H9 (cell line): ENCODE measurements around the gene NMRK1. TPM values are rescaled to one million over a fixed set of nuclear protein-coding genes. Genes with fewer than 3 reads are reported as not detected.

Experiments used
- DNase-seq: peaks from one replicate; pipeline ENCODE4 v3.0.0-alpha.2; 2017
- H2AFZ ChIP-seq: one replicate; pipeline ENCODE4 v1.6.1; 2013; ENCODE audit warnings: mild to moderate bottlenecking, low read length, control low read depth, moderate library complexity
- H2AK5ac ChIP-seq: 2 replicates; pipeline ENCODE4 v1.6.1; 2013; ENCODE audit warnings: low read length, control low read depth, mixed read lengths; ENCODE audit not compliant: insufficient read length
- H2BK120ac ChIP-seq: one replicate; pipeline ENCODE4 v1.6.1; 2013; ENCODE audit warnings: low read depth, mild to moderate bottlenecking, low read length, control low read depth, inconsistent platforms; ENCODE audit not compliant: poor library complexity, severe bottlenecking
- H2BK12ac ChIP-seq: 2 replicates; pipeline ENCODE4 v1.6.1; 2013; ENCODE audit warnings: low read length, control low read depth, mixed read lengths, low read depth; ENCODE audit not compliant: insufficient read length
- H2BK15ac ChIP-seq: 2 replicates; pipeline ENCODE4 v1.6.1; 2013; ENCODE audit warnings: low read depth, low read length, control low read depth
- H2BK20ac ChIP-seq: one replicate; pipeline ENCODE4 v1.6.1; 2013; ENCODE audit warnings: low read depth, mild to moderate bottlenecking, low read length, control low read depth, inconsistent platforms; ENCODE audit not compliant: poor library complexity, severe bottlenecking
- H2BK5ac ChIP-seq: 2 replicates; pipeline ENCODE4 v1.6.1; 2013; ENCODE audit warnings: low read length, control low read depth, mixed read lengths; ENCODE audit not compliant: insufficient read length
- H3K14ac ChIP-seq: 2 replicates; pipeline ENCODE4 v1.6.1; 2013; ENCODE audit warnings: low read length, control low read depth; ENCODE audit not compliant: insufficient read depth
- H3K18ac ChIP-seq: 2 replicates; pipeline ENCODE4 v1.6.1; 2013; ENCODE audit warnings: low read depth, mild to moderate bottlenecking, mixed read lengths, low read length, control low read depth; ENCODE audit not compliant: insufficient read length
- H3K23ac ChIP-seq: 2 replicates; pipeline ENCODE4 v1.6.1; 2013; ENCODE audit warnings: low read length, control low read depth, mixed read lengths, low read depth; ENCODE audit not compliant: insufficient read length
- H3K23me2 ChIP-seq: 2 replicates; pipeline ENCODE4 v1.6.1; 2013; ENCODE audit warnings: low read depth, mild to moderate bottlenecking, mixed read lengths, low read length, control low read depth; ENCODE audit not compliant: insufficient read length, poor library complexity, severe bottlenecking
- H3K27ac ChIP-seq: 2 replicates; pipeline ENCODE4 v1.5.1; 2013; ENCODE audit warnings: low read length, control low read depth, mixed read lengths, low read depth; ENCODE audit not compliant: insufficient read length
- H3K27me3 ChIP-seq: 2 replicates; pipeline ENCODE4 v1.6.1; 2013; ENCODE audit warnings: low read length, control low read depth, inconsistent platforms; ENCODE audit not compliant: insufficient read depth
- H3K4ac ChIP-seq: 2 replicates; pipeline ENCODE4 v1.6.1; 2013; ENCODE audit warnings: low read depth, mild to moderate bottlenecking, control low read depth, inconsistent platforms, low read length, moderate library complexity
- H3K4me1 ChIP-seq: 2 replicates; pipeline ENCODE4 v1.6.1; 2013; ENCODE audit warnings: low read length, control low read depth, inconsistent platforms; ENCODE audit not compliant: insufficient read depth
- H3K4me2 ChIP-seq: 2 replicates; pipeline ENCODE4 v1.6.1; 2013; ENCODE audit warnings: low read length, control low read depth, mixed read lengths; ENCODE audit not compliant: insufficient read length, insufficient read depth
- H3K56ac ChIP-seq: 2 replicates; pipeline ENCODE4 v1.6.1; 2013; ENCODE audit warnings: low read depth, mild to moderate bottlenecking, mixed read lengths, low read length, control low read depth; ENCODE audit not compliant: insufficient read length
- H3K79me1 ChIP-seq: 2 replicates; pipeline ENCODE4 v1.6.1; 2013; ENCODE audit warnings: low read depth, mild to moderate bottlenecking, moderate library complexity, low read length, control low read depth, inconsistent platforms; ENCODE audit not compliant: insufficient read depth, poor library complexity, severe bottlenecking
- H3K79me2 ChIP-seq: 2 replicates; pipeline ENCODE4 v1.6.1; 2013; ENCODE audit warnings: low read length, control low read depth, inconsistent platforms; ENCODE audit not compliant: insufficient read depth
- H3K9ac ChIP-seq: 2 replicates; pipeline ENCODE4 v1.6.1; 2013; ENCODE audit warnings: low read length, control low read depth, mixed read lengths; ENCODE audit not compliant: insufficient read length; ENCODE audit errors: extremely low read depth
- H3K9me3 ChIP-seq: one replicate; pipeline ENCODE4 v1.6.1; 2013; ENCODE audit warnings: low read depth, low read length, inconsistent platforms; ENCODE audit not compliant: control insufficient read depth
- H3T11ph ChIP-seq: one replicate; pipeline ENCODE4 v1.6.1; 2013; ENCODE audit warnings: mild to moderate bottlenecking, low read length, control low read depth, inconsistent platforms
- H4K20me1 ChIP-seq: one replicate; pipeline ENCODE4 v1.6.1; 2013; ENCODE audit not compliant: control insufficient read depth, insufficient read length, insufficient read depth
- H4K5ac ChIP-seq: 2 replicates; pipeline ENCODE4 v1.6.1; 2013; ENCODE audit warnings: low read depth, mild to moderate bottlenecking, mixed read lengths, low read length, control low read depth; ENCODE audit not compliant: insufficient read length
- H4K8ac ChIP-seq: replicated peaks from 2 replicates; pipeline ENCODE4 v1.6.1; 2013; ENCODE audit warnings: low read length, control low read depth, mixed read lengths, low read depth; ENCODE audit not compliant: insufficient read length
- H4K91ac ChIP-seq: 2 replicates; pipeline ENCODE4 v1.6.1; 2013; ENCODE audit warnings: low read depth, mild to moderate bottlenecking, moderate library complexity, mixed read lengths, low read length, control low read depth; ENCODE audit not compliant: insufficient read length
- H3K27ac Mint-ChIP-seq, 3 experiments: 2 replicates in 2 of 3; 3 replicates in 1 of 3; pipeline ENCODE4 v1.8.0; 2020 to 2021; ENCODE audit warnings: mixed read lengths in 3 of 3, mild to moderate bottlenecking in 1 of 3, moderate library complexity in 1 of 3
- H3K27me3 Mint-ChIP-seq: 2 replicates; pipeline ENCODE4 v1.8.0; 2021; ENCODE audit warnings: low read depth, mild to moderate bottlenecking, moderate library complexity, mixed read lengths
- H3K36me3 Mint-ChIP-seq, 3 experiments: 2 replicates in 2 of 3; 3 replicates in 1 of 3; pipeline ENCODE4 v1.8.0; 2020 to 2021; ENCODE audit warnings: low read depth in 3 of 3, mixed read lengths in 3 of 3; ENCODE audit not compliant: insufficient read depth in 1 of 3
- H3K4me1 Mint-ChIP-seq, 2 experiments: 2 replicates each; pipeline ENCODE4 v1.8.0; 2020; ENCODE audit warnings: mixed read lengths in 2 of 2
- H3K4me3 Mint-ChIP-seq, 2 experiments: 2 replicates in 1 of 2; 3 replicates in 1 of 2; pipeline ENCODE4 v1.8.0; 2020 to 2021; ENCODE audit warnings: mild to moderate bottlenecking in 2 of 2, mixed read lengths in 2 of 2, moderate library complexity in 1 of 2
- H3K9me3 Mint-ChIP-seq, 2 experiments: 2 replicates in 1 of 2; 3 replicates in 1 of 2; pipeline ENCODE4 v1.8.0; 2020; ENCODE audit warnings: mild to moderate bottlenecking in 2 of 2, mixed read lengths in 2 of 2, moderate library complexity in 1 of 2
- WGBS: extraction: QIAGEN DNeasy Blood & Tissue Kit; methylation state at CpG from one replicate; pipeline ENCODE4 v1.1.7; 2013; ENCODE audit warnings: missing lambda C conversion rate, low lambda C conversion rate, mixed read lengths; ENCODE audit not compliant: insufficient read length; ENCODE audit errors: extremely low coverage; 5-methylcytosine and 5-hydroxymethylcytosine counted together
- total RNA-seq: library from RNA; stranded (reverse); gene quantifications from 2 replicates; pipeline ENCODE4 v1.2.1, GENCODE V29; 2021
- TF ChIP-seq, protein P1 (sequence below): fragments of 200-600 bp; sonication (generic); conservative IDR thresholded peaks from 3 replicates; pipeline ENCODE4 v1.8.0; 2021; ENCODE audit warnings: antibody characterized with exemption, mild to moderate bottlenecking

NMRK1 gene
- total RNA-seq, 1 experiment from 2014 or later, result 3.0 TPM

GRCh38 chr9:75065510-75065909 lies 22.4 kb downstream of the NMRK1 start:
- H3K4me1 ChIP-seq, result no peaks in the 10 kb centered on the region

More at GRCh38 chr9:75065510-75065909, 22.4 kb downstream of the NMRK1 start:
- Histone ChIP-seq H2BK20ac (no peak overlapping the region), H3K79me1 (no peaks in the 10 kb centered on the region), H2AFZ (no peak overlapping the region), H3K56ac (no peak overlapping the region), H3K4me2 (no peak overlapping the region), H2BK15ac (no peak overlapping the region), H3K79me2 (no peaks in the 10 kb centered on the region), H3K27ac (no peak overlapping the region), H4K91ac (no peak overlapping the region), H2BK12ac (no peak overlapping the region), H3K23me2 (no peaks in the 10 kb centered on the region), H2AK5ac (no peak overlapping the region), H3K4ac (no peak overlapping the region), H4K8ac (no peak overlapping the region), H3K9ac (no peak overlapping the region), H4K5ac (no peak overlapping the region), H2BK5ac (no peak overlapping the region), H3T11ph (no peak overlapping the region), H3K27me3 (no peaks in the 10 kb centered on the region), H3K18ac (no peak overlapping the region), H3K23ac (no peak overlapping the region), H4K20me1 (peaks cover 3% of the 10 kb centered on the region), H2BK120ac (no peak overlapping the region), H3K14ac (no peak overlapping the region), H3K9me3 (no peaks in the 10 kb centered on the region)
- DNase-seq, result no peak
- H3K27me3 Mint-ChIP-seq, result no peaks in the 10 kb centered on the region
- H3K4me3 Mint-ChIP-seq, result no peak overlapping the region
- no CpG with 5 or more reads among the region's 2 CpGs for WGBS
- no peaks in the 10 kb centered on the region for H3K36me3 Mint-ChIP-seq
- H3K27ac Mint-ChIP-seq, result no peak overlapping the region
- TF ChIP-seq, protein P1, sequence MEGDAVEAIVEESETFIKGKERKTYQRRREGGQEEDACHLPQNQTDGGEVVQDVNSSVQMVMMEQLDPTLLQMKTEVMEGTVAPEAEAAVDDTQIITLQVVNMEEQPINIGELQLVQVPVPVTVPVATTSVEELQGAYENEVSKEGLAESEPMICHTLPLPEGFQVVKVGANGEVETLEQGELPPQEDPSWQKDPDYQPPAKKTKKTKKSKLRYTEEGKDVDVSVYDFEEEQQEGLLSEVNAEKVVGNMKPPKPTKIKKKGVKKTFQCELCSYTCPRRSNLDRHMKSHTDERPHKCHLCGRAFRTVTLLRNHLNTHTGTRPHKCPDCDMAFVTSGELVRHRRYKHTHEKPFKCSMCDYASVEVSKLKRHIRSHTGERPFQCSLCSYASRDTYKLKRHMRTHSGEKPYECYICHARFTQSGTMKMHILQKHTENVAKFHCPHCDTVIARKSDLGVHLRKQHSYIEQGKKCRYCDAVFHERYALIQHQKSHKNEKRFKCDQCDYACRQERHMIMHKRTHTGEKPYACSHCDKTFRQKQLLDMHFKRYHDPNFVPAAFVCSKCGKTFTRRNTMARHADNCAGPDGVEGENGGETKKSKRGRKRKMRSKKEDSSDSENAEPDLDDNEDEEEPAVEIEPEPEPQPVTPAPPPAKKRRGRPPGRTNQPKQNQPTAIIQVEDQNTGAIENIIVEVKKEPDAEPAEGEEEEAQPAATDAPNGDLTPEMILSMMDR, result no peak
- H3K9me3 Mint-ChIP-seq, result no peaks in the 10 kb centered on the region
- peaks cover 20 to 26% of the 10 kb centered on the region in 2 experiments for H3K4me1 Mint-ChIP-seq
